GM12801 (cell line): ENCODE results near the gene SEZ6.

ENCODE experiments used
- TF ChIP-seq, protein P1 (sequence below): IDR thresholded peaks from one replicate; pipeline ENCODE4 v1.5.1; 2011; ENCODE audit warnings: control low read depth; ENCODE audit not compliant: insufficient read length; ENCODE audit errors: extremely low read depth

SEZ6 gene

DNA sequence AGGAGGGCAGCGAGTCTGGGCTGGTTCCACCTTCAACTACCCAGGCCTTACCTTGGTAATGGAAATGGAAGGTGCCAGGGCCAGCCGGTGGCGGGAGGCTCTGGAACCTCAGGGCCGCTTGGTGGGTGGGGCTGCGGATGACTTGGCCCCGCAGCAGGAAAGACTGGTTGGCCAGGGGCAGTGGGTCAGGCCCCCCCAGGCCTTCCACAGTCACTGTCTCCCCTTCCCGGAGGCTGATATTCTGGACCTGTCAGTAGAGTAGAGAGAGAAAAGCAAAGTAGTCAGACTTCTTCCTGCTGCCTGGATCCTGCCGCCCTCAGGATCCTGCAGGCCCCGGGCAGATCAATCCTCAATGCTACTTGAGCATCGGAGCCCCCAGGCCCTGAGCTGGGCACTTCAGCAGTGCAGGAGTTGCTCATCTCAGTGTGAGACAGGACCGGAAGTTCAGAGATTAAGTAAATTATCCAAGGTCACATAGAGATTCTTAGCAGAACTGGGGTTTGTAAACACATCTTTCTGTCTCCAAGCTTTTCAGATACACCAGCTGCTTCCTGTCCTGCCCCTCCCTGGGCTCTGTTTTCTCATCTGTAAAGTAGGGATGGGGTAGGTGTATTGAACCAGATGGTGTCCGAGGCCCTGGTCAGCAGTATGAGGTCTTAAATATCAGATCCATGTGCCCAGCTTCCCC lies 36.0 kb downstream of the SEZ6 start:
- TF ChIP-seq, protein P1, sequence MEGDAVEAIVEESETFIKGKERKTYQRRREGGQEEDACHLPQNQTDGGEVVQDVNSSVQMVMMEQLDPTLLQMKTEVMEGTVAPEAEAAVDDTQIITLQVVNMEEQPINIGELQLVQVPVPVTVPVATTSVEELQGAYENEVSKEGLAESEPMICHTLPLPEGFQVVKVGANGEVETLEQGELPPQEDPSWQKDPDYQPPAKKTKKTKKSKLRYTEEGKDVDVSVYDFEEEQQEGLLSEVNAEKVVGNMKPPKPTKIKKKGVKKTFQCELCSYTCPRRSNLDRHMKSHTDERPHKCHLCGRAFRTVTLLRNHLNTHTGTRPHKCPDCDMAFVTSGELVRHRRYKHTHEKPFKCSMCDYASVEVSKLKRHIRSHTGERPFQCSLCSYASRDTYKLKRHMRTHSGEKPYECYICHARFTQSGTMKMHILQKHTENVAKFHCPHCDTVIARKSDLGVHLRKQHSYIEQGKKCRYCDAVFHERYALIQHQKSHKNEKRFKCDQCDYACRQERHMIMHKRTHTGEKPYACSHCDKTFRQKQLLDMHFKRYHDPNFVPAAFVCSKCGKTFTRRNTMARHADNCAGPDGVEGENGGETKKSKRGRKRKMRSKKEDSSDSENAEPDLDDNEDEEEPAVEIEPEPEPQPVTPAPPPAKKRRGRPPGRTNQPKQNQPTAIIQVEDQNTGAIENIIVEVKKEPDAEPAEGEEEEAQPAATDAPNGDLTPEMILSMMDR, result no peak

DNA sequence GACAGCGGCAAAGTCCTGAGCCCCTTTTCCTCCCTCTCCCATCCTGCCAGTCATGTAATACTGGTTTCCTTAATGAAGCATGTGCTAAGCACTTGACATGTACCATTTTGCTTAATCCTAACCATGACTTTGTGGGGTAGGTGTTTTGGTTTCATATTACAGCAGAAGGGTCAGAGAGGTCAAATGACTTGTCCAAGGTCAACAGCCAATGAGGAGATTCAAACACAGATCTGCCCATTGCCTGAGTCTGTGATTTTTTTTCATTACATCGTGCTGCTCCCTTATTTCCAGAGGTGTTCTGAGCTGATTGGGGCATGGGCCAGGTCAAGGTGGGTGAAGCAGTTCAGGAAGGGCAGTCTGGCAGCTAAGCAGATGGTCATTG lies 36.9 kb downstream of the SEZ6 start:
- TF ChIP-seq, protein P1, result no peak

GRCh38 chr17:28968231-28968913 lies 37.5 kb downstream of the SEZ6 start:
- TF ChIP-seq, protein P1, result no peak

DNA sequence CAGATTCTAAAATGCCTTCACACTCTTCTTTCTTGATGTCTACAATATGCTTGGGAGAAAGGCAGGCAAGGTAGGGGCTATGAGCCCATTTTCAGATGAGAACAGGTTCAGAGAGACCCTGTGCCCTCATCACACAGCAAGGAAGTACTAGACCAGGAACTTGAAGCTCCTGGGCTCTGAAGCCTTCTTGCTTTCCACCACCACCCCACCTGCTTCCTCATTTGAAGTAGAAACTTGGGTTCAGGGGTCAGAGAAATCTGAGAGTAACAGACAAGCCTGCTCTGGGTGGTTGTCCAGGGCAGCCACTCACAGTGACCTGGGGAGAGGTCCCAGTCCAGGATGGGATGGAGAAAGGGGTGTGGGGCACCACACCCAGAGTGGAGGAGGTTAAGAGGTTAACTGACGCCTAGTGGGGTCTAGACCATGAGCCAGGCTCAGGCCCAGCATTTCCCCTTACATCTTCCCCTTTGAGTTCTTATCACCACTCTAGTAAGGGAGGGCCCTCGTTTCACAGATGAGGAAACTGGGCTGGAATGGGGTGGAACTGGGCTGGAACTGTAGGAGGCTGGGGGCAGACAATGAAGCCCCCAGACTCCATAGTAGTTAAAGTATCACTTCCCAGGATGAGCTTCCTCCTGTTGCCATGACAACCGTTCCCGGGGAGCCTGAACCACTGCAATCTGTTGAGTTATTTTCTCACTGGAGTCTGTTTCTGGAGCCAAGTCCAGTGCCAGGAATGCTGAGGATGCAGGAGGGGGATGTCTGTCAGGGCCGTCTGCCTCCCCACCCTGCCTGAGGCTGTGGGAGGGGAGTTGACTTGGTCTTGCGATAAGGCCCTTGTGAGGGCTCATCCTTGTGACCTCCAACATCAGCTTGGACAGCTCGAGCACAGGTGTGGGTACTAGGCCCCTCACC lies 38.4 kb downstream of the SEZ6 start:
- TF ChIP-seq, protein P1, result no peak

GRCh38 chr17:28963841-28964240 lies 42.0 kb downstream of the SEZ6 start:
- TF ChIP-seq, protein P1, result no peak

DNA sequence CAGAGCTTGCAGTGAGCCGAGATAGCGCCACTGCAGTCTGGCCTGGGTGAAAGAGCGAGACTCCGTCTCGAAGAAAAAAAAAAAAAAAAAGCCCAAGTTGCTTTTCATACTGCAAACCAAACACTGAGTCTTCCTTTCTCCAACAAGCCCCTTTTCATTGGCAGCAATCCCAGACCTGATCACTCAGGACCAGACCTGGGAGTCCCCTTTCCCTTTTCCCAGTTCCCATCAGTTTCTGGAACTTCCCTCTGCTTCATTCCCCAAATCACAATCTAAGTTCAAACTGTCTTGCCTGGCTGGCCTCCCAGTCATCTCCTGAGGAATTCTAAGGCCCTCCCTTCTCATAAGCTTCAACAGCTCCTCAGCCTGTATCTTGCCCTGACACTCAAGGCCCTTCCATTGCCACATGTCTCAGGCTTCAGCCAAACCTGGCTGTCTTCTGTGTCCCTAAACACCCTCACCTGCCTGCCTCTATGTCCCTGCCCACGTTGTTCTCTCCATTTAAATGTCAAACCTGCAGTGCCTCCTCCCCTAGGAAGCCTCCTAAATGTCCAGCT lies 42.7 kb downstream of the SEZ6 start:
- TF ChIP-seq, protein P1, result no peak

GRCh38 chr17:28961391-28961790 lies 44.4 kb downstream of the SEZ6 start:
- TF ChIP-seq, protein P1, result no peak
